CD4-positive, alpha-beta T cell treated with Interleukin-6 for 4 hours (primary cell): Measurements from ENCODE around the gene DEFB123.
"Not testable (repeated sequence)": the region's sequence is repeated elsewhere in the genome, so short reads cannot be mapped to it uniquely, and the experiment has no call there.

Source experiments
- DNase-seq: peaks from one replicate; pipeline ENCODE4 v3.0.0-alpha.2; 2020; ENCODE audit warnings: mixed read lengths

The DEFB123 gene

GRCh38 chr20:31440012-31440659, at the start of gene DEFB123:
Gene DEFB123 (plus strand): TSS chr20:31440632. CDS start chr20:31440699, 67 bp downstream.
- DNase-seq: no peak

GRCh38 chr20:31392836-31393235, 47.6 kb upstream of the DEFB123 start:
- no peak for DNase-seq

GRCh38 chr20:31394900-31395299, 45.5 kb upstream of the DEFB123 start:
- DNase-seq: no peak

GRCh38 chr20:31403886-31404285, 36.5 kb upstream of the DEFB123 start:
- DNase-seq: no peak

DNA sequence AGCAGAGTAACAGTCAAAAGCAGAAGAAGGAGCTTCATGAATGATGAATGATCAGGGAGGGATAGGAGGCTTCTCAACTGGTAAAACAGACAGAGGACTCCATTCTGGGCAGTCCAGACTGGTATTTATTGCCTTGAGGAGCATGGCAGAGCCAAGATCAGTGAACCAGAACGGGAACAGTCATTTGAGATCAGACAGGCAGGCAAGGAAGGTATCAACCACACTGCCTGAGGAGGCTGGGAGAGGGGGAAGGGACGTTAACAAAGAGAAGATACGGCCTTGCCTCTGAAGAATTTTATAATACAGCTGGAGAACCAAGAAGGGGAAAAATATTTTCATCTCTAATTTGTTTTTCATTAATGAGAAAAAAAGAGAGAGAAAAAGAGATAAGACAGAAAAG, 34.3 kb upstream of the DEFB123 start, which contains the start of gene DEFB121:
Gene DEFB121 (minus strand): TSS at position 101 of the 400 bp plus-strand sequence. CDS start 63 bp downstream, at position 38.
- DNase-seq: no peak

- DNase-seq: no peak
Measured at GRCh38 chr20:31410011-31410410, 30.4 kb upstream of the DEFB123 start.

GRCh38 chr20:31414381-31414780, 26.1 kb upstream of the DEFB123 start:
- no peak for DNase-seq

DNA sequence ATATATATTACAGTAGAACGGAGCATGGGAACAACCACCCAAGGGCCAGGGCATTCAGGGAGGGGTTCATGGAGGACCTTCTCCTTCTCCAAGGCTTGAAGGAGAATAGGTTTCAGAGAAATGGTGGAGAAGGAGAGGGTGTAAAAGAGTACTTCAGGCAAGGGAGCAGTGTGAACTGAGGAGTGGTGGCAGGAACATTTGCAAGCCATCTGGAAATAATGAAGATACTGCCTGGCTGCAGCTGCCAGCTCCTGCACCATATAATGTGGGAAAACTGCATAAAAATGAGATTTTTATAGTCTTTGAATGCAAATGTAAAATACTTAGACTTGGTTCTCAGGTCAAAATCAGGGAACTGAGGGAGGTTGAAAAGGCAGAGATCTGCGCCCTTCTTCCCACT, 24.8 kb upstream of the DEFB123 start:
- DNase-seq: no peak

GRCh38 chr20:31418307-31418706, 22.1 kb upstream of the DEFB123 start:
- no peak for DNase-seq

DNA sequence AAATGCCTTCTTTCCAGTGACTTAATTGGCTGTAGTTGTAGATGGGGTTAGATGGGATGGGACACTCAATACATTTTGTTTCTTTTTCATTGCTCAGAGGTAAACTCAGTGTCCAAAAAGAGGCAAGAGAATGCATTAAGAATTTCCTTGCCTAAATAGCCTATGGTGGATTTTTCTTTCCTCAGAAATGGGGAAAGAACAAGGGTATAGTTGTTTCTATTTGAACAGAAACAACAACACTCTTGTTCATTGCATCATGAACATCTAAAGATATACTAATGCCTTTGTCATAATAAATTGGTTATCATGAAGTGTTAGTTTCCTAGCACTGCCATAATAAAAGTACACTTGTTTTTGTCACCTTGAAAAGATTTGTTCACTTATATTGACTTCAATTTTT, 14.6 kb upstream of the DEFB123 start:
- DNase-seq: no peak

DNA sequence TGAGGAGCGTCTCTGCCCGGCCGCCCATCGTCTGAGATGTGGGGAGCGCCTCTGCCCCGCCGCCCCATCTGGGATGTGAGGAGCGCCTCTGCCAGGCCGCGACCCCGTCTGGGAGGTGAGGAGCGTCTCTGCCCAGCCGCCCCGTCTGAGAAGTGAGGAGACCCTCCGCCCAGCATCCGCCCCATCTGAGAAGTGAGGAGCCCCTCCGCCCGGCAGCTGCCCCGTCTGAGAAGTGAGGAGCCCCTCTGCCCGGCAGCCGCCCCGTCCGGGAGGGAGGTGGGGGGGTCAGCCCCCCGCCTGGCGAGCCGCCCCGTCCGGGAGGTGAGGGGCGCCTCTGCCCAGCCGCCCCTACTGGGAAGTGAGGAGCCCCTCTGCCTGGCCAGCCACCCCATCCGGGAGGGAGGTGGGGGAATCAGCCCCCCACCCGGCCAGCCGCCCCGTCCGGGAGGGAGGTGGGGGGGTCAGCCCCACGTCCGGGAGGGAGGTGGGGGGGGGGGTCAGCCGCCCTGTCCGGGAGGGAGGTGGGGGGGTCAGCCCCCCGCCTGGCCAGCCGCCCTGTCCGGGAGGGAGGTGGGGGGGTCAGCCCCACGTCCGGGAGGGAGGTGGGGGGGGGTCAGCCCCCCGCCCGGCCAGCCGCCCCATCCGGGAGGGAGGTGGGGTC, 13.4 kb upstream of the DEFB123 start:
- DNase-seq: not testable (repeated sequence)

DNA sequence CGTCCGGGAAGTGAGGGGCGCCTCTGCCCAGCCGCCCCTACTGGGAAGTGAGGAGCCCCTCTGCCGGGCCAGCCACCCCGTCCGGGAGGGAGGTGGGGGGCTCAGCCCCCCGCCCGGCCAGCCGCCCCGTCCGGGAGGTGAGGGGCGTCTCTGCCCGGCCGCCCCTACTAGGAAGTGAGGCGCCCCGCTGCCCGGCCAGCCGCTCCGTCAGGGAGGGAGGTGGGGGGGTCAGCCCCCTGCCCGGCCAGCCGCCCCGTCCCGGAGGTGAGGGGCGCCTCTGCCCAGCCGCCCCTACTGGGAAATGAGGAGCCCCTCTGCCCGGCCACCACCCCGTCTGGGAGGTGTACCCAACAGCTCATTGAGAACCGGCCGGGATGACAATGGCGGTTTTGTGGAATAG, 12.9 kb upstream of the DEFB123 start:
- not testable (repeated sequence) for DNase-seq

- no peak for DNase-seq
Measured at GRCh38 chr20:31430568-31431115, 9.8 kb upstream of the DEFB123 start.

DNA sequence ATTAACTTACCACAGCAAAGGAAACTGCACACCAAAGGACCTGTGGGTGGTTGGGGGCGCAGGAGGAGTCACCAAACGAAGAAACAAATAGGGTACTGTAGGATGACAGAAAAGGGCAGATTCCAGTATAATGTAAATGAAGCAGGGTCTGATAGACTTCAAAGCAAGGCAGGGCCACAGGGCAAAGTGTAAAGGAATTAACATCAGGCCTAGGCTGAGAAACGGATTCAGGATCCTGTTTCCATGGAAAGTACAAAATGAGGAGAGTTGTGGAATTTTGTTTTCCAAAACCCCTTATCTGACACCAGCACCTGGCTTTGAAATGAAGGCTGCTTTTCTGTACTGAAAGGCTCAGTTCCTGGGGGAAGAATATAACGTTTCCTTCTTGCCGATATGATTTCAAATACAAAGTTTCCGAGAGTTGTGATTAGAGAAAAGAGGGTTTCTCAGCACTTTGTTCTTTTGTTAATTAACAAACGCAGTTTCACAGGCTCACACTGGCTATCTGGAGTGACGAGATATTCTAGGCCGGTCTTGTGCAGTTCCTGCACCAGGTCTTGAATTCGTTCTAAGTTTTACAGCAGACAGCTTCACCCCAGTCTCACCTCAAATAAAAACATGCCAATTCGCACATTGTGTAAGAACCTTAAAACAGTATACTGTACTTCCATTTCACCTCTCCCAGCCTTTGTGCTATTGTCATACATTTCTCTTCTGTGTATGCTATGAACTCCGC, 5.8 kb downstream of the DEFB123 start:
- no peak for DNase-seq

DNA sequence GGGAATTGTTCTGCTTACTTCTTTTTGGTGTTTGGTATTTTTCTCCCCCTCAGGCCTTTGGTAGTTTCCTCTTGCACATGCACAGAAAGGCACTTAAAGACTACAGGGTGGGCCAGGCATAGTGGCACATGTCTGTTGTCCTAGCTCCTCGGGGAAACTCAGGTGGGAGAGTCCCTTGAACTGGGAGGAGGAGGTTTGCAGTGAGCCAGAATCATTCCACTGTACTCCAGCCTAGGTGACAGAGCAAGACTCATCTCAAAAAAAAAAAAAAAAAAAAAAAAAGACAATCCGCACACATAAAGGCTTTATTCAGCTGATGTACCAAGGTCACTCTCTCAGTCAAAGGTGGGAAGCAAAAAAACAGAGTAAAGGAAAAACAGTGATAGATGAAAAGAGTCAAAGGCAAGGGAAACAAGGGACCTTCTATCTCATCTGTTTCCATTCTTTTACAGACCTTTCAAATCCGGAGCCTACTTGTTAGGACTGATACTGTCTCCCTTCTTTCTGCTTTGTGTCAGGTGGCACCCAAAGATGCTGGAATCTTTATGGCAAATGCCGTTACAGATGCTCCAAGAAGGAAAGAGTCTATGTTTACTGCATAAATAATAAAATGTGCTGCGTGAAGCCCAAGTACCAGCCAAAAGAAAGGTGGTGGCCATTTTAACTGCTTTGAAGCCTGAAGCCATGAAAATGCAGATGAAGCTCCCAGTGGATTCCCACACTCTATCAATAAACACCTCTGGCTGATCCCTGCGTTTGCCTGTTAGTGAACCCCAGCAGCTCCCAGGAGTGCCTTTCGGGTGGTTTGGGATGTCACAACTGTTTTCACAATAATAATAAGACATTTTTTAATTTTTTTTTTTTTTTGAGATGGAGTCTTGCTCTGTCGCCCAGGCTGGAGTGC, 9.3 kb downstream of the DEFB123 start:
- no peak for DNase-seq

DNA sequence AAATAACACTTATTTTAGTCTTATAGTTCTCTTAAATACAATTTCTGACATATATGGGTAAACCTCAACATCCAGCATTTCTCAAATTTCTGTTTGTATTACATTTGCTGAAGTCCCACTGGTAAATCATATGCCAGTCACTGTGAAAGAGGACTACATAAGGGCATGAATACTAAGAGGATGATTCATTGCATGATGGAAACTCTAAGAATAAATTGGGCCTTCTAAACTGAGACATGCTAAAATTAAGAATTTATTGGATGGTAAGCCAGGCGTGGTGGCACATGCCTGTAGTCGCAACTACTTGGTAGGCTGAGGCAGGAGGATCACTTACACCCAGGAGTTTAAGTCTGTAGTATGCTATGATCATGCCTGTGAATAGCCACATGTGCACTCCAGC, 12.1 kb downstream of the DEFB123 start:
- DNase-seq: no peak

DNA sequence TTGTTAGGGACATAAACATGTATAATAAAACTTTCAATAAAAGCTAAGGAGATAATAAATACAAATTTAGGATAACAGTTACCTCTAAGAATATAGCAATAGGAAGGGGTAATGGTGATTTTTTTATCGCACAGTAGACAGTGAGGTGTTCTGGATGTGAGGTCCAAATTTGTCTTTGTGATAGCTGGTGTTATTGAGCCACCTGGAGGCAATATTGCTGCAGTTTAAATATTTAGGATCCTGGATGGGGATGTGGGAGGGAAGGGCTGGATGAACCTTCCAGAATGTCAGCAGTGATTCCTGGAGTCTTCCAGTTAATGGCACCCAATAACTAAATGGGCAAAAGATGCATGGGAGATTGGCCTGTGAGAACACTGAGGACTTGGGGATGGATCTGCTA, 13.9 kb downstream of the DEFB123 start:
- DNase-seq: no peak

DNA sequence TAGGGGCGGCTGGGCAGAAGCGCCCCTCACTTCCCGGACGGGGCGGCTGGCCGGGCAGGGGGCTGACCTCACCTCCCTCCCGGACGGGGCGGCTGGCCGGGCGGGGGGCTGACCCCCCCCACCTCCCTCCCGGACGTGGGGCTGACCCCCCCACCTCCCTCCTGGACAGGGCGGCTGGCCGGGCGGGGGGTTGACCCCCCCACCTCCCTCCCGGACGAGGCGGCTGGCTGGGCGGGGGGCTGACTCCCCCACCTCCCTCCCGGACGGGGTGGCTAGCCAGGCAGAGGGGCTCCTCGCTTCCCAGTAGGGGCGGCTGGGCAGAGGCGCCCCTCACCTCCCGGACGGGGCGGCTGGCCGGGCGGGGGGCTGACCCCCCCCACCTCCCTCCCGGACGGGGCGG, 30.5 kb downstream of the DEFB123 start:
- not testable (repeated sequence) for DNase-seq

DNA sequence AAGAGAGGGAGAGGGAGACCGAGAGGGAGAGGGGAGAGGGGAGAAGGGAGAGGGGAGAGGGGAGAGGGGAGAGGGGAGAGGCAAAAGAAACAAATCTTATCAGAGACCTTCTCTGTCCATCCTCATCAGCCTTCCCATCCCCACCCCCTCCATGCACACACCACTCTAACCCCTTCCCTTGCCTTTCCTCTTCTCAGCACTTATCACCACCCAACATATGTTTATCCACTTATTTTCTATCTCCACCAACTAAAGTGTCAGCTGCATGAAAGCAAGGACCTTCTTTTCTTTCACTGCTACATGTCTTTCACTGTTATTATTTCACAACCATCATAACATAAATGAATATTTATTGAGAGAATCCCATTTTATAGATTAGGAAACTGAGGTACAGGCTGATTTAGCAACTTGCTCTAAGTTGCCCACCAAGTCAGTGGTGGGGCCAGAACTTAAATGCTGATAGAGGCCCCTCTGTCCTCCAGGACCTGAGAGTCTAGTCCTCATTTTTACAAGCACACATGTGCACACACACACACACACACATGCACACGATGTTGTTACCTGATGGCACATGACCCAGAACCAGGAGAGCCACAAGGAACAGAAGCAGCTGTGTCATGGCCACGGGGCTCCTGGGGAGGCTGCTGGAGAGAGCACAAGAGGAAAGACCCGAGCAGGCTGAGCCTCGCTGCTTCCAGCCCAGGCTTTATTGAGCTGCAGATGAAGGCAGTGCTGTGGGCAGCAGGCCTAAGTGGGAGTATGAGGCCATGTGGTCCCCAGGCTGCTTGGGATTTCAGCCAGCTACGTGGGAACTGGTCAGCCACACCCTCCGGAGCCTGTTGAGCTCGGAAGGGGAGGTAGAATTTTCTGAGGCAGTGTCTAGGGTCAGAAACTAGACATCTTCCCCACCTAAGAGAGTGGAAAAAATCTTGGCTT, 32.2 kb downstream of the DEFB123 start:
- no peak for DNase-seq

DNA sequence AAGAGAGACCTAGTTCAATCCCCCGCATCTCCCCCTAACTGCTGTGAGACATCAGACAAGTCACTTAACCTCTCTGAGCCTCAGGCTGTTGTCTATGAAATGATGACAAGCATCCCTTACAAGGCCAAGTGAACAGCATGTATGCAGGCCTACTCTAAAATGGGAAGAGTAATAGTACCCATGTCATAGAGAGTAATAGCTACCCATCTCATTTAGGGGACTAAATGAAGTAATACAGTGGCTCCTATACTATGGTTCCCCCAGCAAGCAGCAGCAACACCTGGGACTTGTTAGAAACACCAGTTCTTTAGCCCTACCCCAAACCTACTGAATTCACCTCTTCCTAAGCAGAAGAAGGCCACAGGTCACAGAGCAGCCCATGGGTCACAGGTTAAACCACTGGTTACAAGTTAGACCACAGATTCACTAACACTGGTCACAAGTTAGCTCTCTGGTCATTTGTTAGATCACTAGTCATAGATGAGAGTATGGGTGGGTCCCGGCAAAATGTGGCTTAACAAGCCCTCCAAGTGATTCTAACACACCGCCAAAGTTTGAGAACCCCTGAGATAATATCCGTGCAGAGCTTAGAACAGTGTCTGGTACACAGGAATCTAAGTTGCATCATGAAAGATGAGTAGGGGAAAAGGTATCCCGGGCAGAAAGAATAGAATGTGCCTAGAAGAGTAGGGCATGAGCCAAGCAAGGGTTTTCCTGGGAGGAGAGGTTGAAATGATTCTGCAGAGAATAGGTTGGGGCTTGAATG, 33.1 kb downstream of the DEFB123 start:
- DNase-seq: no peak

DNA sequence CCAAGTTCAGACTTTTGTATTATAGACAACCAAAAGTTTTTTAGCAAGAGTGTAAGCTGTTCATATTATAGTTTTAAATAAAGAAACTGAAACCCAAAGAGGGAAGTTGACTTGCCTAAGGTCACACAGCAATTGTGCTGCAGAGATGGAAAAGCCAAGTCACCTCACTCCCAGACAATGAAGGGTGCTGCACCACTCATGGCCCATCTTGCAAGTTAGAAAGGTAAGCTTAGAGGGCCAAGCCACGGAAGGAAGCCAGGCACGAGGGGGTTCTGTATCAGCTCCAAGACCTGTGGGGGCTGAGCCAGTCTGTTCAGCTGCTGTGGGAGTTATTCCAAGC, 33.6 kb downstream of the DEFB123 start:
- DNase-seq: no peak
